HG02588 (cell line): ENCODE data around the gene TRPM8.
"Not testable (repeated sequence)": the region's sequence is repeated elsewhere in the genome, so short reads cannot be mapped to it uniquely, and the experiment has no call there.

Experiments used
- ATAC-seq: cut with Tn5 transposase; IDR thresholded peaks from one replicate; pipeline ENCODE4 v1.9.1; 2021; ENCODE audit warnings: mild to moderate bottlenecking, moderate library complexity; ENCODE audit not compliant: unreplicated experiment

The TRPM8 gene

GRCh38 chr2:233936089-233936488, 18.9 kb downstream of the TRPM8 start:
- ATAC-seq: no peak

GRCh38 chr2:233938676-233939370, 21.6 kb downstream of the TRPM8 start:
- no peak for ATAC-seq

- no peak for ATAC-seq
These were observed 23.5 kb downstream of the TRPM8 start for GRCh38 chr2:233940376-233941276.

- ATAC-seq: no peak
These were observed 25.6 kb downstream of the TRPM8 start for GRCh38 chr2:233942731-233943130.

- ATAC-seq: no peak
These were observed 27.1 kb downstream of the TRPM8 start for GRCh38 chr2:233944269-233944668.

- ATAC-seq: no peak
These were observed 27.5 kb downstream of the TRPM8 start for GRCh38 chr2:233944722-233945121.

GRCh38 chr2:233945146-233945545, 28.0 kb downstream of the TRPM8 start:
- ATAC-seq: no peak

GRCh38 chr2:233950078-233950825, 33.1 kb downstream of the TRPM8 start:
- ATAC-seq: no peak

- ATAC-seq: no peak
These were observed 35.2 kb downstream of the TRPM8 start for GRCh38 chr2:233952335-233952734.

GRCh38 chr2:233953087-233953801, 36.1 kb downstream of the TRPM8 start:
- ATAC-seq: no peak

- ATAC-seq: no peak
These were observed 43.0 kb downstream of the TRPM8 start for GRCh38 chr2:233960203-233960602.

- ATAC-seq: no peak
These were observed 44.7 kb downstream of the TRPM8 start for GRCh38 chr2:233961905-233962304.

GRCh38 chr2:233964581-233964980, 47.4 kb downstream of the TRPM8 start:
- no peak for ATAC-seq

- no peak for ATAC-seq
These were observed 47.9 kb downstream of the TRPM8 start for GRCh38 chr2:233965032-233965603.

GRCh38 chr2:233965646-233966045, 48.5 kb downstream of the TRPM8 start:
- not testable (repeated sequence) for ATAC-seq

- ATAC-seq: no peak
These were observed 49.2 kb downstream of the TRPM8 start for GRCh38 chr2:233966388-233966787.

- no peak for ATAC-seq
These were observed 50.0 kb downstream of the TRPM8 start for GRCh38 chr2:233967164-233967563.

- ATAC-seq: no peak
These were observed 51.4 kb downstream of the TRPM8 start for GRCh38 chr2:233968556-233968955.

GRCh38 chr2:233972460-233972859, 55.3 kb downstream of the TRPM8 start:
- ATAC-seq: not testable (repeated sequence)

GRCh38 chr2:233972941-233973575, 55.9 kb downstream of the TRPM8 start:
- ATAC-seq: no peak
